HG02981 (cell line): ENCODE results near the gene PLXND1.

Experiments used
- ATAC-seq: cut with Tn5 transposase; IDR thresholded peaks from one replicate; pipeline ENCODE4 v1.9.1; 2021; ENCODE audit warnings: mild to moderate bottlenecking, moderate library complexity; ENCODE audit not compliant: unreplicated experiment

The PLXND1 gene

GRCh38 chr3:129602309-129602708 lies 4.2 kb downstream of the PLXND1 start:
- ATAC-seq = no peak

GRCh38 chr3:129601713-129602112 lies 4.8 kb downstream of the PLXND1 start:
- no peak for ATAC-seq

GRCh38 chr3:129600348-129600747 lies 6.1 kb downstream of the PLXND1 start:
- no peak for ATAC-seq

- no peak for ATAC-seq
Measured at GRCh38 chr3:129599607-129600006, 6.9 kb downstream of the PLXND1 start.

DNA sequence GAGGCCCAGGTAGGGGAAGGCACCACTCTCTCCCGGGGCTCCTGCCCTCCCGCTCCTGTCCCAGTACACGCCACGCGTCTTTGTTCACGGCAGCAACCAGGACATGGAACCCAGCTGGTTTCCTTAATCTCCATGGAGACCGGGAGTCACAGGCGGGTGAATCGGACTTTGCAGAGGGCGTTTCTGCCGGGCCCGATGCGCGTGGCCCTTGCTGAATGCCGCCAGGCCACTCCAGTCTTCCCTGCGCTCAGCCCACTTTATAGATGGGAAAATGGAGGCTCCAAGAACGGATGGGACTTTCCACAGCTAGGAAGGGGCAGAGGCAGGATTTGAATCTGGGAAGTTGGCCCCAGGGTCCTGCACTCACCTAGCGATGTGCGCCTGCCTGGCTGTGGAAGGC lies 7.4 kb downstream of the PLXND1 start:
- no peak for ATAC-seq

- no peak for ATAC-seq
Measured at GRCh38 chr3:129598484-129598883, 8.0 kb downstream of the PLXND1 start.

GRCh38 chr3:129598000-129598381 lies 8.5 kb downstream of the PLXND1 start:
- ATAC-seq = no peak

- ATAC-seq = no peak
Measured at GRCh38 chr3:129597087-129597999, 9.1 kb downstream of the PLXND1 start.

DNA sequence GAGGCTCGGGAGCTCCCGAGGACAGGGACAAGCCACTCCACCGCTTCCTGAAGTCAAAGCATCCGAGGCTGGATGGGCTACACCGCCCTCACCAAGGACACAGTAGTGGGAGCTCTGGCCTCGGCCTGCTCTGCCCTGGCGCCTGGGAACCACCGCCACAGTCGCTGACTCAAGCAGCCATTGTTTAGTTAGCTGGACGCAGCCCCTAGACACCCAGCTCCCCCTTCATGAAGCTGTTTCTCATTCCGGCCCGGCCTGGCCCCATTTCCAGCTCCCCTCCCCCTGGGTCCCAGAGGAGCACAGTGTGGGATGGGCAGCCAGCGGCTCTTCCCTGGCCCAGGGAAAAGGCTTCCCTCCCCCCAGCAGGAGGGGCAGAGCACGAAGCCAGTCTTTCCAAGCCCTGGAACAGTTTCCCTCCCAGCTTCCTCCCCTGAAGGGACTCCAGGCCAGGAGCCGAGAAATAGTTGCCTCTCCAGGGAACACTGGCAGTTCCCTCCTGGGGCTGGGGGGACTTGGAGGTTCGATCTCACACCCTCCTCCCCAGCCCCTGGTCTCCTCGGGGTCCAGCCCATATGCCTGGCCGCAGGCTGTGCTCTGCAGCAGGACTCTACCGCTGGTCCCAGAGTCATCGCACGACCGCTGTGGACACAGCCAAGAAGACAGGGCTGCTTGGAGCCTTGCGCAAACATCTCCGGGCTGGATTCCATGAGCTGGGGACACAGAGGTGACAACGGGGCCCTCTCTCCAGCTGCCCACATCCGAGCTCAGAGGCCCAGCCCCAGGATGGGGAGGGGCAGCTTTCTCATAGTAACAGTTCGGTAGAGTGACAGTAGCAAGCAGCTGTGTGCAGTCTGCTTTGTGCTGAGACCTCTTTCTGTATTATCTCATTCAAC lies 10.0 kb downstream of the PLXND1 start:
- ATAC-seq = no peak

- ATAC-seq = no peak
Measured at GRCh38 chr3:129595544-129596193, 10.8 kb downstream of the PLXND1 start.

DNA sequence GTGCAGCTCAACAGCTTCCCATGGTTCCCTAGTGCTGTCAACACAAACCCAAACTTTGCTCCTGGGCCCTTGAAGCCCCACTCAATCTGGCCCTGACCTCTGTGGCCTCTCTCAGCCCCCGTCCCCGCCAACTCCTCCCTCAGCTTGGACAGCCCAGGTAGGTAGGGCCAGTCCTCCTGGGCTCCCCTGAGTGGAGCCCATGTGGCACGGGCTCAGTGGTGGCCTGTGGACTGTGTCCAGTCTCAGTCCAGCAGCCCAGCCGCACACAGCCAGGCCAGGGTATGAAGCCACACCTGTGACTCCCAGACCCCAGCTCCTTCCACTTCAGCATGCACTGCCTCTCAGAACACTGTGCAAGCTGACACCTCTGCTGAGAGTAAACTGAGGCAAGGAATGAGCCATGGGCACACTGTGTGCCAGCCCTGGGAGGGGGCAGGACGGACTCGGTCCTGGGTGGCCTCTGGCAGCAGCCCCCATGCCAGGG lies 11.5 kb downstream of the PLXND1 start:
- ATAC-seq = no peak

DNA sequence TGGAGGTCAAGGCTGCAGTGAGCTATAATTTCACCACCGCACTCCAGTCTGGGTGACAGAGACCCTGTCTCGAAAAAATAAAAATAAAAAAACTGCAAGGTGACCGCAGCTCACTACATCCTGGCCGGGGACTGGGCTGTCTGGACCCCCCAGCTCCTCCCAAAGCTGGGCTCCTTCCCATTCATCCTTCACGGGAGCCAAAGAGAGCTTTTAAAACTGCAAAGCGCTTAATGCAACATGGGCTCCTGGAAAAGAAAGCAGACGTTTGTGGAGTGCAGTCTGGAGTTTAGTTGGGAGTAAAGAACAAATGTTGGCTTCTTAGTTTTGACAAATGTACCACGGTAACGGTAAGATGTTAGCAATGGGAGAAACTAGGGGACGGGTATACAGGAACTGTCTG lies 12.1 kb downstream of the PLXND1 start:
- no peak for ATAC-seq

- no peak for ATAC-seq
Measured at GRCh38 chr3:129593595-129594339, 12.7 kb downstream of the PLXND1 start.

DNA sequence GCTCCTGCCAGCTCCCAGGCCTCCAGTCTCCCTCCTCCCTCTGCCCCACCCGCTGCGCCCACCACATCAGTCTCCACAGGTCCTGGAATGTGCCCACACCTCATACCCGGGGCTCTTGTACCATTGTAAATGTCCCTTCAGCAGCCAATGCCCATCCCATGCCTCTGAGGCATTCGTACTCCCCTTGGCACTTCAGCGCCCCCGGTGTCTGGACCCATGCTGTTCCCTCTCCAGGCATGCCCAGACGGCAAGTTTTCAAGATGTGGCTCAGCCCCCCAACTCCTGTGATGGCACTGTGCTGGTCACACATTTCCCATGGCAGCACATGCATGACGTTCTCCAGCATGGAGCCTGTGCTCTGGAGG lies 13.3 kb downstream of the PLXND1 start:
- no peak for ATAC-seq

GRCh38 chr3:129592381-129593131 lies 13.9 kb downstream of the PLXND1 start:
- ATAC-seq = no peak

GRCh38 chr3:129591932-129592331 lies 14.5 kb downstream of the PLXND1 start:
- no peak for ATAC-seq

- ATAC-seq = no peak
Measured at GRCh38 chr3:129590215-129590614, 16.3 kb downstream of the PLXND1 start.

- ATAC-seq = no peak
Measured at GRCh38 chr3:129587566-129588210, 18.8 kb downstream of the PLXND1 start.

DNA sequence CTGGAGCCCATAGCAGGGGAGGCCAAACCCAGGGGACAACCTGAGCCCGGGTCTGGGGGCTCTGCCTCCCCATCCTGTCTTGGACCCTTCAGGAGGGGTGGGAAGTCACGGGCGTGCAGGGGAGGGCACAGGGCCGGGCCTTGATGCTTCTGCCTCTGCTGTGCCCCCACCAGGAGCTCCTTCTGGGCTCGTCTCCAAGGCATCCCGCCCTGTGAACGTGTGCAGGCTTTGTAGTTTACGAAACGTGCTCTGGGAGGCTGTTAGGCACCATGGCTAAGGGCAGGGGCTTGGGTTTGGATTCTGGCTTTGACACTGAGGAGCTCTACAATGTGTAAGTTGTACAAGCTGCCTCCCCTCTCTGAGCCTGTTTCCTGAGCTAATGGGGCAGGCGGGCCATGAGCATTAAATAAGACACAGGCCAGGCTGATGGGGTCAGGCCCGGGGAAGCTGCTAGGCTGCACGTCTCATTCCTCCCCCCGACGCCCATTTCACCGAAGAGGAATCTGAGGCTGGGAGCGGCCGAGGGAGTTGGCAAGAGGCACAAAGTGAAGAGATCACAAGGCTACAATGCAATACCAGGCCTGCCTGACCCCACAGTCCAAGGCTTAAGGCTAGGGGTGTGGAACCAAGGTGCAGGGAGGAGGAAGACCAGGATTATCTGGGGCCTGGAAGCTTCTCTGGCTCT lies 19.6 kb downstream of the PLXND1 start:
- ATAC-seq = no peak
